SKM-1 treated with dmso at 0.1 percent for 144 hours (cell line): ENCODE measurements around the gene SLC12A1.

Experiments used
- DNase-seq: peaks from one replicate; lab custom pipeline; 2025; ENCODE audit not compliant: unreplicated experiment; lab: John Stamatoyannopoulos, UW

The SLC12A1 gene

DNA sequence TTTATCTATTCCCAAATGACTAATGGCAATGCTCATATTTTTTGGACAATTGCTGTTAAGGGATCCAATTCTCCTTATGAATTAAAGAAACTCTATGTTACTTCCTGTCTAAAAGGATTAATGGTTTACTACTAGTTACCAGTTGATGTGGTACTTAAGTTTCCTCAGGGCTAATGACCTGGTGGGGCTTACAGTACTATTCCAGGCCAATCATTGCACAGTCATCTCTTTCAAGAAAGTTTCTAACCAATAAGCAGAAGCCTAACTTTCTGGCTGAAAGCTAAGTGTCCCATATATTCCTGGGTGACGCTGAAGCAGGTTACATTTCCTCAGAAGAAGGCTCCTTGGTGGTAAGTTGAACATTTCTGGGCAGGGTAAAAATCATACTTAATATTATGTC is at the start of gene SLC12A1:
TSS of gene SLC12A1 (plus strand) at position 322 of the 400 bp plus-strand sequence. CDS start 1,418 bp downstream, outside the sequence.
- DNase-seq = no peak

DNA sequence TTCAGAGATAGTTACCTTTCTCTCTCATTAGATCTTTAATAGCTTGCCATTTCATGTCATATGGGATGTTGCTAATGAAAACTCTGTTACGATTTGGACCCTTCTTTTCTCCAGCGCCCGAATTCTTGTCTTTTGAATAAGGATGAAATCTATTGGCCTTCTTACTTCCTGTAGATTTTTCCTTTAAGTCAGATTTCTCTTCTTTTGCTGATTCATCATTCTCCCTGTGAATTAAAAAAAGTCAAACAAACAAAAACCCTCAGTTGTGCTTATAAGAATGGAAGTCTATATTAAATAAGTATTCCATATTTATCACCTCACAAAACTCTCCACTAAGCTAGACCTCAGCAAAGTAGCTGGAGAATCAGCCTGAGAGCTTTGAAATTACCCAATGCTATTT is 37.5 kb upstream of the SLC12A1 start:
- DNase-seq = no peak

DNA sequence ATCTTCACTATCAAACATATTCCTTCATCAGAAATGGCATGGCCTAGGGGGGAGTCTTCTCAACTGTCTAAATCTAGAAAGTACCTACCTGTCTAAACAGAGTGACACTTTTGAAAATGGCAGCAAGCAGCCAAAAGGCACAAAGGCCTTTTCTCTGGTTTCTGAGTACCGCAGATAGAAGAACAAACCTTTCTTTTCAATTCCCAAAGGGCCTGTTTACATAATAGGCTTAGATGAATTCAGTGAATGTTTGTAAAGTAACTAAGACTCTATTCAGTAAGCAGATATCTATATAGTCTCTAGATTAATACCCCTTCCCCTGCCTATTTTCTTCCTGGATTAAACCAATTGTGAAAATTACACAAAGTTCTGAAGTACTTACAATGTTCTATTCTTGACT is 35.1 kb upstream of the SLC12A1 start:
- DNase-seq = no peak

DNA sequence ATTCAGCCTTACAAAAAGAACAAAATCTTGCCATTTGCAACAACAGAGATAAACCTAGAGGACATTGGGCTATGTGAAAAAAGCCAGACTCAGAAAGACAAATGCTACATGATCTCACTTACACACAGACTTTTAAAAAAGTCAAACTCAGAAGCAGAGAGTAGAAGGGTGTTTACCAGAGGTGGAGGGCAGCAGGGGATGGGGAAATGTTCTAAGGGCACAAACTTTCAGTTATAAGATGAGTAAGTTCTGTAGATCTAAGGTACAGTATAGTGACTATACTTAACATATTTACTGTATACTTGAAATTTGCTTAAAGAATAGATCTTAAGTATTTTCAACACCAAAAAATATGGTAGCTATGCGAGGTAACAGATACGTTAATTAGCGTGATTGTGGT is 31.0 kb upstream of the SLC12A1 start:
- no peak for DNase-seq

DNA sequence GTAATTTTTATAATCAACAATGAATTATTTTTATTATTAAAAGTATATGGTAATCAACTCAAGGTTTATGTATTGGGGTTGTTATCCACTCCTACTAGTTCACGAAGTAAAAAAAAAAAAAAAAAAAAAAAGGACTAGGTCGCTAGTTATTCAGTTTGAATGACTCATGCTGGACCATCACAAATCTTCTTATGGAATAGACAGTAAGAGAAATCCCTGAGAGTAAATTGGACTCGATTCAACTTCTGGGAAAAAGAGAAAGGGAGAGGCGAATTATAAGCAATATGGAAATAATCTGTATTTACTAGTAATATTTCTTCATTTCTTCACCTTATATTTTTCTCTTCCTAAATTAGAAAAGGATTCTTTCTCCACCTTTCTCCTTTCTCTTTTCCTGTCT is 30.0 kb upstream of the SLC12A1 start:
- DNase-seq = no peak

DNA sequence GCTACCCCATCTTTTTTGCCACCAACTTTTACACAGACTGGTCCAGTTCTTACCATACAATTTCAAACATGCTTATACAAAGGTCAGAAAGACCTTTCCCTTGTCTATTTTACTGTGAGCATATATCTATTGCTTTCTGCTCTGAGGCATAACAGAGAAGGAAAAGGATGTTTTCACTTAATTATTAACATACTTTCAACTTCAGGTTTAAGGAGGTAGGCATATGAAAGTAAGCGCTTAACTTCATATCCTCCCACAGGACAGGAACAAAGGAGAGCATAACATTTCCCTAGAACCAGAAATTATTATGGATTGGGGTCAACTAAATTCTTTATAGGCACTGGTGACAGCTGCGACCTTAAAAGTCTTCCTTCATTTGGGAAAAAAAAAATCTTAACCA is 29.1 kb upstream of the SLC12A1 start:
- no peak for DNase-seq

DNA sequence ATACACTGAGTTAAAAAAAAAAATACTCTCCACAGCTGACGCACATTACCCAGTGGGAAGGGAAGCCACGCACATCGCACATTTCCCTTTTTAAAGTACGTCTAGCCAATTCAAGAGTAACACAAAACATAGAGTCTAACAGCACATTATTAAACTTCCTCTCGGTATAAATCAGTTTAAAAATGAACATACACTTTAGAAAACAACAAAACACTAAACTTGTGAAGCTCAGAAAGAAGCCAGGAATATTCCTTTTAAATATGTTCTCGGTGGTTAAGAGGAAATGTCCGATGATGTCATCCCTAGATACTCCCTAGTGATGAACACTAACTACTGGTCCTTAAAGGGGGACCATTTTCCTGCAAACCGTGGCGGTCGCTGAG is 28.7 kb upstream of the SLC12A1 start:
- DNase-seq = peak; percentile 19

DNA sequence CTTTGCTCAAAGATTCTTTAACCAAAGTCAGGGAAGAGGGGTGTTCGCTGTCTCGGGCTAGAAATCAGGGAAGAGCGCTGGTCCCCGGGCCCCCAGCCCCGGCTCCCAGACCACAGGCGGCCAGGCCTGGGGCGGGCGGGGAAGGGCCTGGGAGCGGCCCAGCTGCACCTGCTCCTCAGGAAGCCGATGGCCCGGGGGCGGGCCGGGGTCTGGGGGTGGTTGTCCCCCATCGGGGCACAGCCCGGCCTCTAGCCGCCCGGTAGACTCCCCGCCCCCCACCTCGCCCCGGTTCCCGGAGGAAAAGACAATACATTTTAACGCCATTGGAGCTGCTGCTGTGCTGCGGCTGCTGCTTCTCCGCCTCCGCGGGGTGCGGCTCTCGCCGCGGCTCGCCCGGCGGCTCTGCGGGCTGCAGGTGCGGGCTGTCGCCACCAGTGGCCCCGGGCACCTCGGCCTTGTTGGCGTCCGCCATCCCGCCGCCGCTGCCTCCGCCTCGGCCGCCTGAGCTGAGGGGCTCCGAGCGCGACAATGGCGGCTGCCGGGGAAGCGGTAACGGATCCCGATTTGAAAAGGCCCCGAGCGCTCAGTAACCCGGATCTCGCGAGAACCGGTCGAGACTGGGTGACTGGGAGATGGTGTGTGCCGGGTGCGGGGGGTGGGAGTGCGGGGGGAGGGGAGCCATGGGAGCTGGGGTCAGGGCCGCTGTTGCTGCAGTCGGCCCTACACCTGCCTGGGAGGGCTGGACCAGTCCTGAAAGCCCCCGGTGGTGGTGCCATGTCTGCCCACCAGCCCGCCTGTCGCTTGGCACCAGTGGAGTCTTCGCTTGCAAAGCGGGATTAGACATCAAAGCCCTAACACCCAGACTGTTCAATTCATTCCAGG is 28.1 kb upstream of the SLC12A1 start, which contains the start of gene MYEF2:
TSS of gene MYEF2 (minus strand) at position 530 of the 882 bp plus-strand sequence. CDS start at position 472, 58 bp downstream.
- peak; percentile 17 for DNase-seq

DNA sequence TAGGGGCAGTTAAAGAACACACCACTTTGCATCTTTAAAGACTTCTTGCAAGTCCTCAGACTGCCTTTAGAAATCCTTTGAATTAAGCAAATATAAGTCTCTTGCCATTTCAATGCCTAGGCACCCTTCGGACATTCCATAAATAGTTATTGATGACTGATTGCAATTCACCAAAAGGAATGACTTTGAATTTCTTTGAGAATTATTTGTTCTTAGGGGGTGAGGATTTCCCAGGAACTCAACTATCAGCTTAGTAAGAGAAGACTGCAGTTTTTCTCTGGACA is 27.5 kb upstream of the SLC12A1 start:
- no peak for DNase-seq

DNA sequence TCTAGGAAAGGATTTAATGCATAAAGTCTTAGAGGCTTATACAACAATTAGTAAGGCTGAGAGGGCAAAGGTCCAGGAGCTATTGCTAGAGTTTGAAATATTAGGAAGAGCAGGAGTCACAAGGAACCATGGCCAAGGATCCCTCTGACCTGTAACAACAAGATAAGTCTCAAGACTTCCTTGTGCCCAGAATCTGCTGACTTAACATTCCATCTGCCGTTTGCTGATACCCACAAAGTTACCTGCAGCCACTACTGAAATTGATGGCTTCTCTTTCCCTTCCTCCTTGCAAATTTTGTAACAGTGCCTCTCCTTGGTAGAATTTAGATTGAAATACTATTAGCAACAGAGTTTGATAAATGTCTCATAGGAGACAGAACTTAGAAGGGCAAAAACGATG is 23.4 kb upstream of the SLC12A1 start:
- no peak for DNase-seq

DNA sequence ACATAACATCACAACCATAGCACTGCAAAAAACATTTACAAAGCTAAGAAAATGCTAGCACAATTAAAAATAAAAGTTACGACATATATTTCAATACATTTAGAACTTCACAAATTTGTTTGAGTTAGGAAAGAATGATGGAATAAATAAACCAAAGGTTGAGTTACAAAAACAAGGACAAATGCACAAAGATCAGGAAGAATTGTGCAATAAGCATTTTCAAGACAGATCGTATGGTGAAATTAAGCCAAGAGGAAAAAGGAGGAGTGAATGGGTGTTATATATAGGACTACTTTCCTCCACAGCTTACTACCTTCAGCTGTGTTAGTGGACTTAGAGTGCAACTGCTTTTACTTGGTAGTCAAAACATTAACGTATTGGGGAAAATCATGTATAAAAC is 20.6 kb upstream of the SLC12A1 start:
- no peak for DNase-seq

DNA sequence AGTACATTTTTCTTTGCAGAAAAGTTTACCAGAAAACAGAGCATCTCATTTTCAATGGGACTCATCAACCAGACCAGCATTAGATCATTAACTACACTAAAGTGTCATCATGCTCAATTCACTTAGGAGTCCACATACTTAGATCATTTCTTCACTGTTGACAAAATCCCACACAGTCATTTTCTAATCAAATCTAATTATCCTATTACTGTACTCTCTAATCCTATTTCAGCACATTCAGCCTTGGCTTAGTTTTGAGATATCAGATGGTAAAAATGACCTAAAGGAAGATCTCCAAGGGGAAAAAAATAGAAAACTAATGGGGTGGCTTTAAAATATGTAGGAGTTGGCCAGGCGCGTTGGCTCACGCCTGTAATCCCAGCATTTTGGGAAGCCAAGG is 19.8 kb upstream of the SLC12A1 start:
- DNase-seq = no peak

DNA sequence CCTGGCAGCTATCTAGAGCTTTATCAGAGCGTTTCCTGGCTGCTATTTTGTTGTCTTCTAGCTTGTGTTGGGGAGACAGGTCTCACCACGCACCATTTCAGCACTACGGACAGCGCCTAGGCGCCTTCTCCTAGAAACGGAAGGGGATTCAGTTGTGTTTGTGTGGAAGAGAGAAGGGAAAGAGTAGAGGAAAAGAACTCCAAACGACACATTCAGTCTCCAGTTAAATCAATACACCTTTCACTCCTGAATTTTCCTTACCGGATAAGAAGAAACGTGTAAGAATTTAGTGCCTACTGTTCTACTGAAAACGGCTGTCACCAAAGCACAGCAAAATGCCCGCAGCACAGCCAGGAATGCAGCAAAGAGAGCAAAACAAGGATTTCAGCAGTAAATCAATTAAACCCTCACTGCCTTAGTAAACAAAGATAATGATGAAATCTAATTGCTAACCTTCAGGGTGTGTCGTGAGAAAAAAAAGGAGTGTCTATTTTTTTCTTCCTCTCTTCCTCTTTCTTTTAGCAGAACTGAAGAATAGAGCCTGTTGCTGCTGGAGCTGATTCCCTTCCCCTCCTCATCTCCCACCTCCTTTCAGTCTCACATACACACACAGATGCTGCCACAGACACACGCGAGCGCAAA is 15.0 kb upstream of the SLC12A1 start:
- DNase-seq = no peak

DNA sequence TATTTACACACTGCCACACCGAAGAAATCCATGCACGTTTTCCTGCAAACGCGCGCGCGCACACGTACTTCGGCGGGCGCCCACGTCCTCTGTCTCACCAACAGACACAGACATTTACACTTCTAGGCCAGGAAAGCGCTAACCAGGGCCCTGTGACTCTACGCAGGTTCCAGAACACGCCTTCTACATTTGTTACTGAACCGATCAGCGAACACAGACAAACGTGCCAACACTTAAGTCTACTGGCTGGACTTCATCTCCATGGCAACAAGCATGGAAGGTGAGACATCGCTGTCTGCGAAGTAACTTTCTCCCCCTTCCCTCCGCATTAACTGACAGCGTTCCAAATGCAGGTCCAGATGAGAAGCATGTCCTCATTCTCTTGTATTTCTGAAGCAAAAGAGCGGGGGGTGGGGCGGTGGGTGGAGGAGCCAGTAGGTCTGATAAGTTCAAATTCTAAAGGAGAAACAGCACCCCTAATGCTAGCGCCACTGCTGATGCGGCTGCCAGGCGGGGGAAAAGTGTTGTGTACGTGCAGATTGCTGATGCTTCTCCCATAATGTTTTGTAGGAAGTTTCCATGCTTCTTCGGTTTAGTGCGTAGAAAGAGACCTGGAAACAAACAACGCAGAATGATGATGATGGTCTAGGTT is 14.4 kb upstream of the SLC12A1 start, which contains the start of gene CTXN2:
TSS of gene CTXN2 (plus strand) at position 92 of the 652 bp plus-strand sequence. CDS start 9,636 bp downstream, outside the sequence.
- no peak for DNase-seq

DNA sequence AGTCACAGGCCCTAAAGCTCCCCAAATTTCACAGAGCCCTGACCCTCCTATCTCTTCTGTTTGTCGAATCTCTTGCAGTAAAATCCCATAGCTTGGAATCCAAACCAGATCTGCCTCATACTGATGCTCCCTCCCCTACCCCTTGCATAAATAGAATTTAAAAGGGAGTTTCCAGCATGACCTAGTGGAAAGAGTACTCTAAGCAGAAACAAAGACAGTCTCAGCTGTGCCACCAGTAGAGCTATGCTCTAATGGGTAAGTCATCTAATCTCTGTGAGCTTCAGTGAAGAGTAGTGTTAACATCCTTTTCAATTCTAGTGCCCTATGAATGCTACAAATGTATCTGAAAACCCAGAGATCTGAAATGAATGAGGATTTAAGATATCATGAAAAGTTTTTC is 4.0 kb upstream of the SLC12A1 start:
- DNase-seq = no peak

DNA sequence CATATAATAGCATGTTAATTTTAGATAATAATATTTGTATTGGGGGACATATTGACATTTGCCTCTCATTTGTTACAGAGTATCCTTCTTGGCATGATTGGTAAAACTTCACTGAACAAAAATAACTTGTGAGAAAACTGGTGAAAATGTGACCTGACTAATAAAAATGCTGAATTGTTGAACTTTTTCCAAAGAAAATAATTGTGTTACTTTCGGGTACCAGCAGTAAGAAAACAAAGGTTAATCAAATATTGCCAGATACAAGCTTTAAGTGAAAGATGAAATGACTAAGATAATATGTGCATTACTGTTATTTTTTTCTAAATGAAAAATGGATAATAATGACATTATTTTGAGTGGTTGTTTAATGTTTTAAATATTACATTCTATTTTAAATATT is 15.2 kb downstream of the SLC12A1 start:
- no peak for DNase-seq

DNA sequence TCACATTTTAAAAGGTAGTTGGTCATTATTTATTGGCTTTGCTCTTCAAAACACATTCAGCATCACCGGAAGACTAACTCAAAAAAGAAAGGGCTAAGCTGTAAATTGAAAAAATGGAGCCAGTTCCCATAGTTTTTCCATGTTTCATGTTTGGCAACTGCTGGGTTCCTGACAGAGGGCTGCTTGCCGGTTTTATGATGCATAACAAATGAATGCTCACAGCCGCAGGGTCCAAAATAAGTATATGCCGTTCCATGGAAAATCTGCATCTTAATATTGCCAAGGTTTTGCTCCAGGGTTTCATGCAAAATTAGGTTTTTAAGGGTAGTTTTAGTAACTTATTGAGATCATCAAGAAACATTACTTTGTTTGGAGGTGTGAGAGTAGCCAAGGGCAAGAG is 15.8 kb downstream of the SLC12A1 start:
- no peak for DNase-seq

DNA sequence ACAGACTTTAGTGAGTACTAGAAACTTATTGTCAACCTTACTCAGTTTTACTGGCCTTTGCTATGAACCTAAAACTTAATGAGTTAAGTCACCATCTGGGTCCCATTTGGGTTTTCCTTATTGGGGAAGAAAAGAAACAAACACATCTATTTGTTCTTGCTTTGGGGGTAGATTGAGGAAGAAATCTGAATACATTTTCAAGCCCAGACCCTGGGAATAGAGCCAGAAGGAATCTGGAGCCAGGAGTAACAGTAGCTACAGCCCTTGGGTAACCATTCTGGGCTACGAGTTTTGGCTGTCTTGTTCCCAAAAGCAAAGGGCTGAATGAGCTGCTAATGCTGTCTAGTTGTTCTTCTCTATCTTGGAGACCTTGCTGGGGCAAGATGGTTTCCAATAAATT is 16.5 kb downstream of the SLC12A1 start:
- DNase-seq = no peak

DNA sequence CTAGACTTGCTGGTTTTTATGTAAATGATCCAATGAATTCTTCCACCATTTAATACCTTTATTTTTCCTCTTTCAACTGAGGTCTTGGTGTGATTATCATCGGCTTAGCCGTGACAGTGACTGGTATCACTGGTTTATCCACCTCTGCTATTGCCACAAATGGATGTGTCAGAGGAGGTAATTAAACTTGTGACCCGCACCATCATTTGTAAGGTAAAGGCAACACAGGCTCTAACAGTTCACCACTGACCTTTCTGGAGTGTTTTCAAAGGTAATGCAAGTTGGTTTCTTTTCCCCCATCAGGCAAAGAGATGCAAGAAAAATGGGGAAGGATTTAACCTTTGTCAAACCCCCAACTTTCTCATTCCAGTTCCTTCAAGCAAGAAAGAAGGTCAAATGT is 19.7 kb downstream of the SLC12A1 start:
- no peak for DNase-seq

DNA sequence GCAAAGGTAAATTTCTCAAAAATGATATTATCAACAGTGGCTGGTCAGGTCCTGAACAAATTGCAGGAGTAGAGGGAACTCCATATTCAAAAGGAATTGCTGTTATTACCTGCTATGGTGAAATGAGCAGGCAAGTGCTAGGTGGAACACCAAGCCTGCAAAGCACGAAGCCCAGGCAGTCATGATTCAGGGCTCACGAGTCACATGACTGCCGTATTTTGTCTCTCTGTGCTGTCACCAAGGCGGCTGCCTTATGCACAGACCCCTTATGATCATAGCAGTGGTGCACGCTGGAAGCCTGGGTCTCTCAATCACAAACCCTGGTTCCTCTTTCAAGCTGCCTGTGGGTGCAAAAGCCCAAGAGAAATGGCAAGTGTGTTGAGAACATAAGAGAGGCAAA is 24.4 kb downstream of the SLC12A1 start:
- DNase-seq = no peak

DNA sequence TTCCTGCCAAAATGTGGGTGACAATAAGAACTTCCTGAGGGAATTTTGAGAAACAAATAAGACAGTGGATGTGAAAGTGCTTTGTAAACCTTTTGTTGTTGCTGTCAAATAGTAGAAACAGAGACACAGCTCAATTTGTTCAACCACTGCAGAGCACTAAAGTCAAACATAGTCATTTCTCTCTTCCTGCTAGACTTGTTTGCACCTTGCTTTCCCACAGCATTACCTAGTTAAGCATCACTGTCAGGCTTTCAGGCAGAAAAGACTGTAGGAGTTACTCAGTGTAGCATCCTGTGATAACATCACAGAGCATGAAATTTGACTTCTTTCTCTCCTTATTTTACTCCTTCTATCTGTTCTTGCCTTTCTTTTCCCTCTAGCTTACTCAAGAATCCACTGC is 27.1 kb downstream of the SLC12A1 start:
- DNase-seq = no peak

DNA sequence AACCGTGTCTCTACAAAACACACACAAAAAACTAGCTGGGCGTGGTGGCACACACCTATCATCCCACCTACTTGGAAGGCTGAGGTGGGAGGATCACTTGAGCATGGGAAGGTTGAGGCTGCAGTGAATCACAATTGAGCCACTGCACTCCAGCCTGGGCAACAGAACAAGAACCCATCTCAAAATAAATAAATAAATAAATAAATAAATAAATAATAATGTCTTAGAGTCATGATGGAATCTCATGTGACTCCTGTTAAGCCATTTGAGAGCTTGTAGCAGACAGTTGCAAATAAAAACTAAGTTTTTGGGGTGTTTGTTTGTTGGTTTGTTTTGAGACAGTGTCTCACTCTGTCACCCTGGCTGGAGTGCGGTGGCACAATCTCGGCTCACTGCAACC is 33.2 kb downstream of the SLC12A1 start:
- DNase-seq = no peak
